Germinal center (tissue), 1 donor: ENCODE results near the gene RIPOR2.
A peak's percentile ranks its signal among the peaks of the same experiment; 100 is the strongest.
"Not testable (repeated sequence)": the region's sequence is repeated elsewhere in the genome, so short reads cannot be mapped to it uniquely, and the experiment has no call there.

ENCODE experiments used
- DNase-seq: peaks from one replicate; pipeline ENCODE4 v3.0.0; 2012; ENCODE audit warnings: mixed read lengths, low spot score

The RIPOR2 gene

GRCh38 chr6:24957199-24957598, 21.4 kb upstream of the RIPOR2 start:
- no peak for DNase-seq

GRCh38 chr6:24953726-24954125, 18.0 kb upstream of the RIPOR2 start:
- DNase-seq = no peak

- DNase-seq = no peak
These were observed 16.1 kb upstream of the RIPOR2 start for GRCh38 chr6:24951811-24952299.

DNA sequence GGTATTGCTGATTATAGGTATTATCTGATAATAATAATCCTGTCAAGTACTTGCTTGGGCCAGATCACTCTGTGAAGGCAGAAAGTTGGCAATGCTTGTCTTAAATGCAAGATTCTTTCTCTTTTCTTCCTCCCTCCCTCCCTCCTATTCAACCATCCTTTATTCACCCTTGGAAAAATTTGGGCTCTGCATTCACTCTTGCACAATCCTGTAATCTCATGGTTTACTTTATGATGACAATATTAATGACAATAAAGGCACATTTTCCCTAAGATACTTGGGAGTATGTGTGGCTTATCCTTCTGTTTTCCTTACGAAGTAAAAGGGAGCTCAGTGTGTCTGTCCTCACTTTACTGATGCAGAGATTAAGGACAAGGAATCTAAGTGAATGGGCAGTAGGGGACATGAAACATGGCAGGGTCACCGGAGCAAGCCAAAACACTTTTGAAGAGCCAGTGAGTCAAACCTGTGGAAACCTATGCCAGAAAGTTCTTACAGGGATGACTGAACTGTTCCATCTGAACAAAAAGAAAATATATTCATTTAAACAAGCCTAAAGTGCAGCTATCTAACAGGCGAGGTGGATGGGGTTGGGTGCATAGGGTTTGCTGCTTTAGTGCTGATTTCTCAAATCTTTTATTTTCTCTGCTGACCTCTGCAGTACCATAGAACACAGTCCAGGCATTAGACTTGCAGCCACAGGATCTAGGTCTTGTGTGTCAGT, 14.6 kb upstream of the RIPOR2 start:
- DNase-seq = no peak

- peak; percentile 40 for DNase-seq
These were observed 13.3 kb upstream of the RIPOR2 start for GRCh38 chr6:24949020-24949569.

DNA sequence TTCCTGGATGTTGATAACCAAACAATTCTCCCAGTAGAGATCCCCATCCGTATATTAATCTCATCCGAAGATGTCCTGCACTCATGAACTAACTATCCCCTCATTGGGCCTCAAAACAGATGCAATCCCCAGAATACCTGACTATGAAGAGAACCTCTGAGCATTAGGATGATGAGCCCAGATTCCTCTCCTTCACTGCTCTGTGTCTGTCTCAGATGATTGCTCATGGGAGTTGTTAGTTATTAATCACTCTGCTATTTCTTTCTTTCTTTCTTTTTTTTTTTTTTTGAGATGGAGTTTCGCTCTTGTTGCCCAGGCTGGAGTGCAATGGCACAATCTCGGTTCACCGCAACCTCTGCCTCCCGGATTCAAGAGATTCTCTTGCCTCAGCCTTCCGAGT, 12.5 kb upstream of the RIPOR2 start:
- not testable (repeated sequence) for DNase-seq

- DNase-seq = no peak
These were observed 11.9 kb upstream of the RIPOR2 start for GRCh38 chr6:24947636-24948035.

DNA sequence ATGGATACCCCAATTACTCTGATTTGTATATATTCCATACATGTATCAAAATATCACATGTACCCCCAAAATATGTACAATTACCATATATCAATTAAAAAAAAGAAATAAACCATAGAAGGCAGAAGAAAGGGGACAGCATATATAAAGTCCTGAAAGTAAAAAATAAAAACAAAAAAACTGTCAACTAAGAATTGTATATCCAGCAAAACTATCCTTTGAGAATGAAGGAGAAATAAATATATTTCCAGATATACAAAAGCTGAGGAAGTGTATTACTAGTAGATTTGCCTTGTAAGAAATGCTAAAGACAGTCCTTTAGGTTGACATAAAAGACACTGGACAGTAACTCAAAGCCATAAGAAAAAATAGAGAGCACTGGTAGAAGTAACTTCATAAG, 9.3 kb upstream of the RIPOR2 start:
- no peak for DNase-seq

GRCh38 chr6:24943774-24944173, 8.0 kb upstream of the RIPOR2 start:
- DNase-seq = no peak

DNA sequence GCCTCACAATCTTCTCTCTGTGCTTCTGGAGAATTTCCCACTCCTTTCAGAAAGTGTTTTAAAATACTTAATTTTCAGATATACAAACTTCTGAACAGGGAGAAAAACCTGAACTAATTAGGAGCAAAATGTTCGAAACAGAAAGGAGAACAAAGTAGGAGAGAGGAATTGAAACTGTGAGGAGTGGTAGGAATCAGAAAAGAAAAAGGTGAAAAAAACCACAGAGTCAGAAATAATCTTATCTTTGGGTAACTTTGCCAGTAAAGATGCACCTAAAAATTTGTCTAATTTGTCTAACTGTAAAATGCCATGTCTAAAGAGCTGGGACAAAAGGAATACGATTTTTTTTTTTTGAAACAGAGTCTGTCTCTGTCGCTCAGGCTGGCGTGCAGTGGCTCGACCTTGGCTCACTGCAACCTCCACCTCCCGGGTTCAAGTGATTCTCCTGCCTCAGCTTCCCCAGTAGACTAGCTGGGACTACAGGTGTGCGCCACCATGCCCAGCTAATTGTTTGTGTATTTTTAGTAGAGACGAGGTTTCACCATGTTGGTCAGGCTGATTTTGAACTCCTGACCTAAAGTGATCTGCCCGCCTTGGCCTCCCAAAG, 4.7 kb upstream of the RIPOR2 start:
- DNase-seq = no peak

DNA sequence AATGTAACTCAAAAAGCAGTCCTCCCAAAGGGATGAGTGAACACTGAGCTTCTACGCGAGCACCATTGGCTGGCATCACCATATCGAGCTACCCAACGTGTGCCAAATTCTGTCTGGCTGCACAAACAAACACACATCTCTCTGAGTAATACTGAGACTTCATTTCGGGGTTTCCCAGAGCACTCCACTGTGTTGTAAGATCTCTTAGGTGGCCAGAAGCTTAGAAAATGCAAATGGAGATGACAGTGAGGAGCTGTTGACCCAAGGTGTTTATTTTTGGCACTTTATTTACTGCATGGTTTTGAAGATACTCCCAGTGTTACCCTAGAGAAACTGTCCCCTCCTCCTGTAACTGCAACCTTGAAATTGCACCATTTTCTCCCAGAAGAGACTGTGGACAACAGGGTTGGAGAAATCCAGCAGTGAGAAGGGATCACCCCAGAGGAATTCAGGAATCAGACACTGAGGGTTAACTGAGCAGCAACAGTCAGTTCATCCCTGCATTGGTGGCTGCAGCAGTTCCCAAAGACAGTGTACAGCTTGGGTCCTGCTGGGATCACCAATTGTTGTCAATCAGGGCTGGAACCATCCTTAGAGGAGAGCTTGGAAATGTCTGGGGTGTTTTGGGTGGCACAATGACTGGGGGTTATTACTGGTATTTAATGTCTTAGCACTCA, 1.0 kb upstream of the RIPOR2 start:
- peak; percentile 65 for DNase-seq

GRCh38 chr6:24933868-24934401, 1.8 kb downstream of the RIPOR2 start:
- DNase-seq = no peak

GRCh38 chr6:24933266-24933665, 2.5 kb downstream of the RIPOR2 start:
- DNase-seq = no peak

GRCh38 chr6:24932832-24933231, 2.9 kb downstream of the RIPOR2 start:
- DNase-seq = no peak

DNA sequence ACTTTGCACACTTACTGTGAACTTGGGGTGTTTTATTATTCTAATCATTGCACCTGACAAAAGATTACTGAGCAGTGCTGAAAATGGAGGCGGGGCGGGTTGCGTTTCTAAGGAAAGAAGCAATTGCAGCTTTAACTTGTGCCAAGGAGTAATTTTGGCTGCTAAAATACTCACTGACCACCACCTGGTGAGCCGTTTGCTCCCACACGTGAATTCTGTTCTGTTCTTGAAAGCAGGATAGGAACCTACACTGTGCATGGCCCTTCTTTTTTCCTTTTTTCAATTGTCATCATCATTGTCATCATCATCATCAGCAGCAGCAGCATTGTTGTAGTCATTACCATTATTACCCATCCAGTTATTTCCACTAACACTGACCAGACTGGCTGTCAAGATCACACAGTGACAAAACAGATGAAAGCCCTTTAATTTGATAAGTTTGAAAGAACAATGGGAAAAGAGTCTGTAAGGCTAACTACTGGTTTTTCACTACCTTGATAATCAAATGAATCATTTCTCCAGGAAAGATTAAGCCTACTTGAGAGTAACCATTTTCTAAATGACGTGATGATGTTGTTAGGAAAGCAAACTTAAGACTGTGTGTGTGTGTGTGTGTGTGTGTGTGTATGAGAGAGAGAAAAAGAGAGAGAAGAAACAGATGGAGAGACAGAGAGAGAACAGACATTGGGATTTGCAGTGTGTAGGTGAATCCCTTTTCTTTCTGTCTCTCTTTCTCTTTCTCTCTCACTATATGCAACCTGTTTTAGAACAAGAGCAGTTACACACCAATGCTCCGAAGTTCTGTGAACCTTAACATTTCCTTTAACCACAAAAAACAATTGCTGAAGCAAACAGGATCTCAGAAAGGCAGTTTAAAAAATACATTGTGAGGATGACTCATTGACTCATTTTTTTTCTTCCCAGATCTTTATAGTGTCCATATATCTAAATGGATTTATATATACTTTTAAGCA, 3.8 kb downstream of the RIPOR2 start:
- DNase-seq = no peak

DNA sequence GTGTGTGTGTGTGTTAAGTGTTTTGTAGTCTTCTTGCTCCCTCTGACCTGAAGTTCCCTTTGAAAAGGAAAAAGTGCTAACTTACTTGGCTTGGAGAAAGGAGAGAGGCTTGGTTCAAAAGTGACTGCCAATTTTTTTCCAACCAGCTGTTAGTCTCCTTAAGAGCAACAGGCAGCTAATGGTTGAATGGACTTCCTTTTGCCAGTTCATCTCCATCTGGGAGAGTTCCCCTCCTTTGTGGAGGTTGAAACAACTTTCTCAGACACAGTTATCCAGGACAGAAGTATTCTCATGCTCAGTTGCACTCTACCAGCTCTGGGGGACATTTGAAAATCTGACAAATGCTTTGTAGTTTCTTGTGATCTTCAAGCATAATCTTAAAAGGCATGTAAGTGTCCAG, 4.5 kb downstream of the RIPOR2 start:
- no peak for DNase-seq

DNA sequence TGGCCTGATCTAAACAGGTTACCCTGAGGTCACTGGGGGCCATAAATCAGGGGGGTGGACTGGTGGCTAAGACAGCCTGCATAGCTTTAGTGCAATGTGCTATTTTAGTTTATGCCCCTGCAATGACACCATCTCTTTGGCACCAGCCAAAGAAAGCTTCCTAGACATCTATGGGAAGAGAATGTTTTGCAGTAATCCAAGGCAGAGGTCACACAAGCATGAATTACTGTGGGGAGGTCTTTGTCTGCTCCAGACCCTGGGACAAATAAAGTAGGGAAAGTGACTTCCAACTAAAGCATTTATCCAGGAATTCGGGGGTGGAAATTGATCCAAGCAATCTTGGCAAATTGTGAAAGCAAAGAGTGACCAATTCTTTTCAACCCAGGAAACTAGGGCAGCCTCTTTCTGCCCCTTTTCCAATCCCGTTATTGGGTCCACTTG, 5.3 kb downstream of the RIPOR2 start:
- no peak for DNase-seq

GRCh38 chr6:24929242-24929641, 6.5 kb downstream of the RIPOR2 start:
- DNase-seq = peak; percentile 49

DNA sequence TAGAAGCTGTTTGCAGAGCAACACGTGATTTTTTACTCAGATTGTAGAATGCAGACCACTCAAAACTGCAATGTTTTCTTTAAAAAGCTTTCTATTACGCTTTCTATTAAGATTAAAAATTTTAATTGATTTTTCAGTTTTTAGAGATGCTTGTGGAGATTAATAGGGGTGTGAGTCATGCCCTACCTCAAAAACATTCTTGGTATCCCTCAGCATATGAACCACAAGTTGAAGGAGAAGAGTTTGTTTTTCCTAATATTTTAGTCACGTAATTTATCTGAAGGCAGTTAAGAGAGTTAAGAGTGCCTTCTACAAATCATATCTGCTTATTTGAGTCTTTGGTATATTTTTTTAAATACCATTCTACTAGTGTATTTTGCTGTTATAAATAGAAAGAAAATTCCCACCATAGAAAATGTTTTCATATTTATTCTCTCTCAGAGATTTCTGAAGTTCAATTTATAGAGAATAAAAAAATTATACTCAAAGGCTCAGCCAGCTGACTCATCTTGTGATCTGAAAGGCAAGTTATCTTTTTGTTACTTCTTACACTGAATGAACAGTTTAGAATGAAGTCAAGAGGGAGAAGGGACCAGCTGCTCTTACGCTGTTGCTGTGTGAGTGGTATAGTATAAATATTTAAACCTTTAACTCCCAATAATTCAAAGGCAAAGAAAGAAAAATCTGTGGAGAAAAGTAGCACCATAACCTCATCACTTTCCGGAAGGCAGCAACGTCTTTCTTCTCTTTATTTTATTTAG, 7.6 kb downstream of the RIPOR2 start:
- DNase-seq = no peak

- DNase-seq = no peak
These were observed 8.3 kb downstream of the RIPOR2 start for GRCh38 chr6:24927277-24927955.
